ENCODE results near the gene SARM1.

SARM1 gene

DNA sequence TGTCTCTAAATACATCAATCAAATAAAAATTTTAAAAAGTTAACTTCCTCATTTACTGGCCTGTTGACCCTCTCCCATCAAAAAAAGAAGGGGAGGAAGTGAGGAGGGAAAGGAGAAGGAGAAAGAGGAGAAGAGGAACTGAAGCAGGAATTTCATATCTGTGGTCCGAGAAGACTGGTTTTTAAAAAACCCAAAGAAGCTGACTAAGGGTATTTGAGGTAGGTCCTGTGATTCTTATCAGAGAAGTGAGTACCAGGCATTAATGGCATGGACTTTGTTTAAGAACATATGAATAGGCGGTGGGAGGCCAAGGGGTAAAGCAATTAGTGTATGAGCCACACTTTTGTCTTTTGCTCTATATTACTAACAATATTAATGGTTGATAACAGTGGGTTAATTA lies 32.5 kb downstream of the SARM1 start:
- in situ Hi-C loops (cut with HindIII; ENCODE audit: low sequenced_read_pairs): no loop called here
- H3K4me3 ChIP-seq (ENCODE audit: low read depth, low read length): no peak overlapping the region
- no peak for TF ChIP-seq CTCF (IDR thresholded peaks at IDR 0.05; ENCODE audit: low read depth, low read length, missing control alignments)
- no peak for DNase-seq (ENCODE audit: low read depth)

- TF ChIP-seq CTCF (IDR thresholded peaks at IDR 0.05; ENCODE audit: low read depth, low read length, missing control alignments): no peak
- in situ Hi-C loops (cut with HindIII; ENCODE audit: low sequenced_read_pairs): no loop called here
- no peak for DNase-seq (ENCODE audit: low read depth)
Observed at GRCh38 chr17:28404461-28404811, 32.9 kb downstream of the SARM1 start.

GRCh38 chr17:28404812-28405570 lies 33.5 kb downstream of the SARM1 start:
- H3K4me3 ChIP-seq (ENCODE audit: low read depth, low read length): peak overlapping the region; percentile 60
- no peak for TF ChIP-seq CTCF (IDR thresholded peaks at IDR 0.05; ENCODE audit: low read depth, low read length, missing control alignments)
- no peak for DNase-seq (ENCODE audit: low read depth)
- in situ Hi-C loops (cut with HindIII; ENCODE audit: low sequenced_read_pairs): no loop called here

More at GRCh38 chr17:28404461-28404811, 32.9 kb downstream of the SARM1 start:
- no peak overlapping the region for H3K4me3 ChIP-seq (ENCODE audit: low read depth, low read length)

DNA sequence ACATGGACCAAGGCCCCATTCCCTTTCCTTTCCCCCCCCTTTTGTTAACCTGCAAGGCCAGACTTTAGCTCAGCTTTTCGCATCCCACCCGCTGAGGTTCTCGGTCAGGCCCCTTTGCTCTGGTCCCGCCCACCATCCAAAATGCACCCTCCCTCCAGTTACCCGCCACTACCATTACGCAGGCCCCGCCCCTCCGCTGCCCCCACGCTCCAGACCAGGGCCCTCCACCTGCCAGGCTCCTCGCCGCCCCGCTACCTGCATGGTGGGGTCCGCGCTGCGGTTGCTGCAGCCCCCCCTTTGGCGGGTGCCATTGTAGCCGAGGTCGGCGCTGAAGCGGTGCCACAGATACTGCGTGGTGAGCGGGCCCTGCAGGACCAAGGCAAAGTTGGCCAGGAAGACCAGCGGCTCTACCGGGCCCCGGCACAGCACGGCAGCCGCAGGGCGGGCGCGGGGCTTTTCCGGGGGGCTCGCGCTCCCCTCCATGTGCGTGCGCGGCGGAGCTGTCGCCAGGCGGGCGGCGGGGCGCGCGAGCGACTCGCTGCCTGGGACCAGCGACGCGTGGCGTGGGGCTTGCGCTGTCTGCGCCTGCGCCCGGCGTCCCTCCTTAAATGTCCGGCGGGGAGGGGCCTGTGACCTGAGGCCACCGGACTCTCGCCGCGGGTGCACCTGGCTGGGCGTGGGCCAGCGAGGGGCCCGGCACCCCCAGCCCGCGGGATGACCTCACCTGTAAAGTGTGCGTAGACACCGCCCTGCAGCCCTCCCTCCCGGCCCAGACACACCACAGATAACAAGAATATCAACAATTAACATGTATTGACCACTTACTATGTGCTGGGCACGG lies 34.4 kb downstream of the SARM1 start, which contains the start of gene SLC46A1:
TSS of gene SLC46A1 (minus strand) at position 581 of the 841 bp plus-strand sequence. CDS start at position 483, 98 bp downstream.
- peak within 1 kb of the TSS; percentile 60 for H3K4me3 ChIP-seq (ENCODE audit: low read depth, low read length)
- no peak for DNase-seq (ENCODE audit: low read depth)
- TF ChIP-seq CTCF (IDR thresholded peaks at IDR 0.05; ENCODE audit: low read depth, low read length, missing control alignments): no peak
- in situ Hi-C loops (cut with HindIII; ENCODE audit: low sequenced_read_pairs): no loop called here

- TF ChIP-seq CTCF (IDR thresholded peaks at IDR 0.05; ENCODE audit: low read depth, low read length, missing control alignments): no peak
- in situ Hi-C loops (cut with HindIII; ENCODE audit: low sequenced_read_pairs): no loop called here
- DNase-seq (ENCODE audit: low read depth): no peak
- H3K4me3 ChIP-seq (ENCODE audit: low read depth, low read length): peak overlapping the region; percentile 60
Observed at GRCh38 chr17:28406473-28406814, 35.0 kb downstream of the SARM1 start.

- TF ChIP-seq CTCF (IDR thresholded peaks at IDR 0.05; ENCODE audit: low read depth, low read length, missing control alignments): no peak
- no peak overlapping the region for H3K4me3 ChIP-seq (ENCODE audit: low read depth, low read length)
- in situ Hi-C loops (cut with HindIII; ENCODE audit: low sequenced_read_pairs): no loop called here
- DNase-seq (ENCODE audit: low read depth): no peak
Observed at GRCh38 chr17:28407130-28407973, 35.9 kb downstream of the SARM1 start.

Data from astrocyte of the cerebellum (primary cell).